Thoracic aorta (tissue), 2 donors: Measurements from ENCODE around the gene EFNA3. TPM values are rescaled to one million over a fixed set of nuclear protein-coding genes. Genes with fewer than 3 reads are reported as not detected.

Experiments
- ATAC-seq: fragments of 150-250 bp; one replicate; pipeline ENCODE4 v1.8.0; 2017; ENCODE audit warnings: low read depth; ENCODE audit not compliant: insufficient number of reproducible peaks, low FRiP score
- DNase-seq: peaks from one replicate; pipeline ENCODE4 v3.0.0-alpha.2; 2020; ENCODE audit warnings: low spot score
- H3K27ac ChIP-seq, 2 donors: fragments of 200-600 bp; sonication (generic); 1 replicate in 1 of 2; 2 replicates in 1 of 2; pipeline ENCODE4 v1.5.1; 2016; ENCODE audit warnings: mild to moderate bottlenecking in 2 of 2, moderate library complexity in 2 of 2
- H3K27me3 ChIP-seq: fragments of 200-600 bp; sonication (generic); replicated peaks from 2 replicates; pipeline ENCODE4 v1.6.0; 2016; ENCODE audit warnings: mild to moderate bottlenecking; ENCODE audit not compliant: insufficient read depth
- H3K36me3 ChIP-seq: fragments of 200-600 bp; sonication (generic); one replicate; pipeline ENCODE4 v1.5.1; 2016
- H3K4me1 ChIP-seq, 2 donors: fragments of 200-600 bp; sonication (generic); 1 replicate in 1 of 2; 2 replicates in 1 of 2; pipeline versions ENCODE4 v1.5.1 to v1.6.0; 2016; ENCODE audit warnings: low read depth in 2 of 2, mild to moderate bottlenecking in 1 of 2; ENCODE audit not compliant: control insufficient read depth in 1 of 2
- H3K4me3 ChIP-seq: fragments of 200-600 bp; sonication (generic); 2 replicates; pipeline ENCODE4 v1.5.1; 2016; ENCODE audit warnings: mild to moderate bottlenecking
- H3K9me3 ChIP-seq: fragments of 200-600 bp; sonication (generic); 2 replicates; pipeline ENCODE4 v1.5.1; 2016
- CTCF ChIP-seq: fragments of 200-600 bp; sonication (generic); IDR thresholded peaks from one replicate; pipeline ENCODE4 v1.5.1; 2019; ENCODE audit warnings: antibody characterized with exemption
- total RNA-seq, 2 donors: library from RNA; depleted of rRNA; stranded (reverse); fragments of >200 nt; gene quantifications; one replicate each; pipeline versions ENCODE4 v1.1.0 to v1.2.3, GENCODE V29; 2016

The EFNA3 gene
- total RNA-seq, 2 donors from 2014 or later: 1.5 to 3.2 TPM

DNA sequence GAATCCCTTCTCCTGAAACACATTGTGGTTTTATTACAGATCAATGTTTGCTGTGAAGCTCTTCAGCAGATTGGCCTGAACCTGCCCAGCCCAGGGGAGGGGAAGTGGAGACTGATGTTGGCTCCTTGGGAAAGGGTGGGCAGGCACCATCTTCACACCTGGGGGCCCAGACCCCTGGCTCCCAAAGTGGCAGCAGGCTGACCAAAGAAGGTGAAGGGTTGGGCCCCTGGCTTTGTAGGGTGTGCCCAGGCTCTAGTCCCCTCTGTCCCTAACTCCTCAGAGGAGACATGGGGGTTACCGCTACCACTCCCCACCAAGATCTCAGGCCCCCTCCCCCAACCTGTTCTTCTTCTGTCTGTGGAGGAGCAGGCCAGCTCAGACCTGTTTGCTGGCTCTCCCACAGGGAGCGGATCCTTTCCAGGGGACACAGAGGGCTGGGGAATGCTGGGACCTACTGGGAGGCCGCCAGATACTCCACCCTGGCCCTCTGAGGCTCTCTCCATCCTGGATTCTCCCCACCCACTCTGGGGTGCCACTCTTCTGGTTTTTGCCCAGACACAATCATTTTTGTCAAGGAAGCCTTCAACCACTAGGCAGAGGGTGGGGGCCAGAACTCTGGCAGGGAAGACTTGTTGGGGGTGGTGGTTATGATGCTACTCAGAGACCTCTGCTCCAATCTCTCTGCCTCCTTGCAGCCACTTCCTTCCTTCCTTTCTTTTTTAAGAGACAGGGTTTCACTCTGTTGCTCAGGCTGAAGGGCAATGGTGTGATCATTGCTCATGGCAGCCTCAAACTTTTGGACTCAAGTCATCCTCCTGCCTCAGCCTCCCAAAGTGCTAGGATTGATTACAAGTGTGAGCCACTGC is 5.0 kb upstream of the EFNA3 start:
- H3K27ac ChIP-seq: no peak overlapping the region
- ATAC-seq: no peak
- H3K36me3 ChIP-seq: no peaks in the 10 kb centered on the region
- no peaks in the 10 kb centered on the region for H3K9me3 ChIP-seq
- no peak for DNase-seq
- no peaks in the 10 kb centered on the region for H3K27me3 ChIP-seq
- peaks cover 4 to 11% of the 10 kb centered on the region in 2 donors for H3K4me1 ChIP-seq
- TF ChIP-seq CTCF: no peak
- H3K4me3 ChIP-seq: no peak overlapping the region

- no peak overlapping the region for H3K4me3 ChIP-seq
- no peak for DNase-seq
- TF ChIP-seq CTCF: no peak
- H3K9me3 ChIP-seq: no peaks in the 10 kb centered on the region
- H3K4me1 ChIP-seq: peaks cover 16 to 26% of the 10 kb centered on the region in 2 donors
- ATAC-seq: no peak
- no peak overlapping the region for H3K27ac ChIP-seq
- peaks cover 8% of the 10 kb centered on the region for H3K27me3 ChIP-seq
- no peaks in the 10 kb centered on the region for H3K36me3 ChIP-seq
Measured at GRCh38 chr1:155075535-155075934, 3.1 kb upstream of the EFNA3 start.

DNA sequence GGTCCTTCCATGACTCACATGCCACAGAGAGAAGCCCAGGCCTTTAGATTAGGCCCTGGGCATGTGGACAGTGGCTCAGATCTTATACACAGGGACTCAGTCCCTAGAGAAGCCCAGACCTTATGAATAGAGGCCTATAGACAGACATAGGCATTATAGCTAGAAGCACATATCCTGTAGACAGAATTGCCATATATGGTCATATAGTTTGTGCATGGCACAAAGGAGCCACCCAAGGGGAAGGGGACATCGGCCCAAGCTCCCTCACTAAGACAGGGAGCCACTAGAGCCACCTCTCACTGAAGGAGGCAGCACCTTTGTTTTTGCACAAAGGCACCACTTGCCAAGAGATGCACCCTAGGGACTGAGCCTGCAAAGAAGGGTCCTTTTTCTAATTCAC is 2.3 kb upstream of the EFNA3 start:
- DNase-seq: no peak
- TF ChIP-seq CTCF: no peak
- no peaks in the 10 kb centered on the region for H3K9me3 ChIP-seq
- peaks cover 16% of the 10 kb centered on the region for H3K27me3 ChIP-seq
- no peak for ATAC-seq
- peaks cover 21 to 29% of the 10 kb centered on the region in 2 donors for H3K4me1 ChIP-seq
- no peak overlapping the region for H3K27ac ChIP-seq
- no peak overlapping the region for H3K4me3 ChIP-seq
- no peaks in the 10 kb centered on the region for H3K36me3 ChIP-seq

DNA sequence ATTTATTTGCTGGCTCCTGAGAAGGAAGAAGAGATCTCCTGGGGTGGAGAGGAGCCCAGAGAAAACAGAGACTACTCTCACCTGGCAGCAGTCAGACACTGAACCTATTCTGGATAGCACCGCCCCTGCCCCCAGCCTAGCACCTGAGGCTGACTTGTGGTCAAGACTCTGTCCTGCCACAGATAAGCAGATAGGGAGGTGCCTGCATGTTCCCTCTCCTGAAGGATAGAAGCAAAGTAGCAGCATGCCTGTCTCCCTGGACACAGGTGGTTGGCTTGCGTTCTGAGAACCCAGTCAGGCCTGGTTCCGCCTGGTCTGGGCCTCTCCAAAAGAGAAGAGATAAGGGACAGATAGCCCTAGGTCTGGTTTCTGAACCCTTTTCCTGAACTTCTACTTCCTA is 1.3 kb upstream of the EFNA3 start:
- H3K27me3 ChIP-seq: peaks cover 22% of the 10 kb centered on the region
- H3K36me3 ChIP-seq: no peaks in the 10 kb centered on the region
- no peaks in the 10 kb centered on the region for H3K9me3 ChIP-seq
- H3K27ac ChIP-seq: no peak overlapping the region
- no peak for TF ChIP-seq CTCF
- H3K4me1 ChIP-seq: peaks cover 26 to 37% of the 10 kb centered on the region in 2 donors
- no peak overlapping the region for H3K4me3 ChIP-seq
- ATAC-seq (no peak), DNase-seq (no peak)

DNA sequence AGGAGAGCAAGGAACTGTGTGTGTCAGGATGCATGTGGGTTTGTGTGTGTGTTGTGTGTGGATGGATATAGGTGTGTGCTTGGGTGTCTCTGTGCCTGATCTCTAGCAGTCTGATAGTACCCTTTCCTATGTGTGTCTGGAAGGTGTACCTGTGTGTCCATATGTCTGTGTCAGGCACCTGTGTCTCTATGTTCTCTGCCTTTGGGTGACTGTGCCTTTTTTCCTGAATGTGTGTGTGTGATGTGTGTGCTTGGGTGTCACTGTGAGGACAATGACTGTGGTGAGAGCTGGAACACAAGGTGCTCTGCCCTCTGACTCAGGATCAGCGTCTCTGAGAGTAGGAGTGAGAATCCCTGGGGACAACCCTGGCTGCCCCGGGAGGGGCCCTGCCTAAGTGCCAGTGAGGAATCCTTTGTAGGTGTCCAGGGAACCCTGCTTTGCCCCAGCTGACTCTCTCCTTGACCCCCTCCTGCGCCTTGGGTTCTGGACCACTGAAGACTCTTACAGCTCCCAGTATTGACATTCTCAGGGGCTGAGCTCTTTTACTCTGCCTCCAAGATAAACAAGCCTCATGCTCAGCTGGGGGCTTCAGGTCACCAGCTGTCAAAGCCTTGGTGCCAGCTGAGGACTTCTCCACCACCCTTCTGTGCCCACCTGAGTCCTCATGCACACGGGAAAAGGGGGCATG is 735 bp upstream of the EFNA3 start:
- no peak overlapping the region for H3K4me3 ChIP-seq
- ATAC-seq (no peak), DNase-seq (no peak)
- H3K36me3 ChIP-seq: no peaks in the 10 kb centered on the region
- peaks cover 29 to 43% of the 10 kb centered on the region in 2 donors for H3K4me1 ChIP-seq
- H3K27me3 ChIP-seq: peaks cover 25% of the 10 kb centered on the region
- H3K27ac ChIP-seq: no peak overlapping the region
- TF ChIP-seq CTCF: no peak
- no peaks in the 10 kb centered on the region for H3K9me3 ChIP-seq
